Left lung (tissue), 10 donors: ENCODE results near the gene LTBP2. TPM values are rescaled to one million over a fixed set of nuclear protein-coding genes. Genes with fewer than 3 reads are reported as not detected.

ENCODE experiments used
- ATAC-seq: fragments of 200-7000 bp; cut with Tn5 transposase; one replicate; pipeline ENCODE4 v1.9.1; 2020; ENCODE audit warnings: moderate library complexity
- DNase-seq, 4 donors: peaks; one replicate each; pipeline ENCODE4 v3.0.0-alpha.2; 2013 to 2020
- H3K27ac ChIP-seq, 2 donors: fragments of 200-600 bp; sonication (generic) in 1 of 2; one replicate each; pipeline versions ENCODE4 v1.5.0 to v1.8.0; 2020 to 2021
- H3K27me3 ChIP-seq, 2 donors: fragments of 200-600 bp; sonication (generic) in 1 of 2; one replicate each; pipeline versions ENCODE4 v1.5.0 to v1.8.0; 2020 to 2021
- H3K36me3 ChIP-seq, 2 donors: fragments of 200-600 bp; sonication (generic) in 1 of 2; one replicate each; pipeline versions ENCODE4 v1.5.0 to v1.8.0; 2020 to 2021
- H3K4me1 ChIP-seq, 2 donors: fragments of 200-600 bp; one replicate each; pipeline ENCODE4 v1.8.0; 2021
- H3K4me3 ChIP-seq, 2 donors: fragments of 200-600 bp; sonication (generic) in 1 of 2; one replicate each; pipeline versions ENCODE4 v1.5.0 to v1.8.0; 2020 to 2021; ENCODE audit warnings: mild to moderate bottlenecking in 1 of 2
- H3K9me3 ChIP-seq, 2 donors: fragments of 200-600 bp; sonication (generic) in 1 of 2; one replicate each; pipeline versions ENCODE4 v1.5.0 to v1.8.0; 2020 to 2021
- CTCF ChIP-seq, 2 donors: fragments of 200-600 bp; sonication (generic) in 1 of 2; IDR thresholded peaks; one replicate each; pipeline versions ENCODE4 v1.5.0 to v1.8.0; 2021; ENCODE audit warnings: antibody characterized with exemption in 2 of 2
- intact Hi-C, 2 donors: fragments of 100-400 bp; cut with DNase I; formaldehyde crosslinking; loops; one replicate each; pipeline versions ENCODE4 v1.11.2 to v1.14.2; 2022
- polyA plus RNA-seq, 6 donors: library from polyadenylated mRNA; unstranded; fragments of 120-200 nt; gene quantifications; one replicate each; pipeline ENCODE4 v1.2.1, GENCODE V29; 2013; ENCODE audit not compliant: insufficient read length in 6 of 6
- total RNA-seq, 2 donors: library from RNA; stranded (reverse); fragmentation: NEBNext Ultra II Directional; extraction: Animal tissue kit (Norgen Biotek cat#: 25700); gene quantifications; one replicate each; pipeline ENCODE4 v1.2.1, GENCODE V29; 2021
- donor health status: DM: no; HTN: yes; CAD: no.
- donor health status: DM: no; HTN: no; CAD: no.

Gene LTBP2
- total and polyA plus RNA-seq, 8 donors, result 14.0 to 154 (median 19.3) TPM

GRCh38 chr14:74563233-74563585 is 48.8 kb downstream of the LTBP2 start:
- Histone ChIP-seq H3K27me3 (no peaks in the 10 kb centered on the region), H3K4me3 (no peak overlapping the region), H3K9me3 (no peaks in the 10 kb centered on the region), H3K4me1 (peaks cover 3 to 15% of the 10 kb centered on the region in 2 donors), H3K27ac (peak overlapping the region; percentile 23 to 42), H3K36me3 (no peaks in the 10 kb centered on the region)
- ATAC-seq, result peak; percentile 83
- no peak for TF ChIP-seq CTCF (IDR thresholded peaks at IDR 0.05)
- intact Hi-C loops, result no loop called here
- peak in 1 of 4 donors; percentile 75 for DNase-seq

DNA sequence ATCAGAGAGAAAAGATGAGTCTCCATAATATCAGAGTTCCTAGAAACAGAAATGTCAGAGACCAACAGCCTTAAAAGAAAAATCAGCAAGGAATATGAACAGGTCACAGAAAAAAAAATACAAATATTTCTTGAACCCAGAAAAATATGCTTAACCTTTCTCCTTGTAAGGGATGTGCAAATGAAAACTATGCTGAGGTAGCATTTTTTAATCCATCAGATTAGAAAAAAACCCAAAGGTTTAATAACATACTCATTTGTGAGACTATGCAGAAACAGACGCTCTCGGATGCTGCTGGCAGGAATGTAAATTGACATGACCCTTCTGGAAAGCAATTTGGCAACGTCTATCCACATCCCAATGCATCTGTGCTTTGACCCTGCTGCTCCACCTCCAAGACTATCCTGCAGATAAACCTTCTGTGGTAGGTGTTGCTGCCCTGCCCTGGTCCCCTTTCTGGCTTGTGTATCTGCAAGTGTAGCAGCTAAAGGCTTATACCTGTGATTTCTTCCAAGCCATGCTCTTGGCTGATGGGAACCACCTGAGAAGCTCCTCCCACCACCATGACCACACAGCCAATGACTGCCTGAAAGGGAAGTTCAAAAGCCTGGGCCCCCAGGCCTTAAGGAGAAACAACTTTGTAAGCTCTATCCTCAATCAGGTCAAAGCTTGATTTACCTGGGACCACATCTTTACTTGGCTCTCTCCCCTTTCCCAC is 49.4 kb downstream of the LTBP2 start:
- peaks cover 3 to 15% of the 10 kb centered on the region in 2 donors for H3K4me1 ChIP-seq
- peak; percentile 81 for ATAC-seq
- H3K27ac ChIP-seq, result peak overlapping the region; percentile 23 to 42
- intact Hi-C loops, result no loop called here
- H3K36me3 ChIP-seq, result no peaks in the 10 kb centered on the region
- H3K9me3 ChIP-seq, result no peaks in the 10 kb centered on the region
- DNase-seq, result no peak
- no peaks in the 10 kb centered on the region for H3K27me3 ChIP-seq
- no peak for TF ChIP-seq CTCF (IDR thresholded peaks at IDR 0.05)
- H3K4me3 ChIP-seq, result no peak overlapping the region

DNA sequence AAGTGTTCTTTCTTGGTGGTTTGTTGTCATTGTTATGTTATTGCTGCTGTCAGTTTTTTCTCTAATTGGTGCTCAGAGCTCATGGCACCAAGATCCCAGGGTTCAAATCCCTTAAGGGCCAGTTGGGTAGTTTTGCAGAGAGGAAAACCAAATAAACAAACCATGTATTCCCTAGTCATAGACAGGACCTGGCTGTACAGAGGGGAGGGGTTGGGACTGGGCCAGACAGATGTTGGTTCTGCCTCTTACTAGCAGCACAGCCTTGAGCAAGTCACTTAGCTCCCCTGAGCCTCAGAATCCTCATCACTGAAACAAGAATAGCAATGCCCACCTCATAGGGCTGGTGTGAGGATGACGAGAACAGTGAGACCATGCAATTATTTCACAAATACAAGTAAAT is 53.4 kb downstream of the LTBP2 start:
- Histone ChIP-seq H3K4me1 (peaks cover 3 to 18% of the 10 kb centered on the region in 2 donors), H3K9me3 (no peaks in the 10 kb centered on the region), H3K36me3 (no peaks in the 10 kb centered on the region), H3K4me3 (no peak overlapping the region), H3K27me3 (no peaks in the 10 kb centered on the region), H3K27ac (no peak overlapping the region)
- DNase-seq (no peak), ATAC-seq (no peak)
- no peak for TF ChIP-seq CTCF (IDR thresholded peaks at IDR 0.05)
- intact Hi-C loops, result no loop called here

DNA sequence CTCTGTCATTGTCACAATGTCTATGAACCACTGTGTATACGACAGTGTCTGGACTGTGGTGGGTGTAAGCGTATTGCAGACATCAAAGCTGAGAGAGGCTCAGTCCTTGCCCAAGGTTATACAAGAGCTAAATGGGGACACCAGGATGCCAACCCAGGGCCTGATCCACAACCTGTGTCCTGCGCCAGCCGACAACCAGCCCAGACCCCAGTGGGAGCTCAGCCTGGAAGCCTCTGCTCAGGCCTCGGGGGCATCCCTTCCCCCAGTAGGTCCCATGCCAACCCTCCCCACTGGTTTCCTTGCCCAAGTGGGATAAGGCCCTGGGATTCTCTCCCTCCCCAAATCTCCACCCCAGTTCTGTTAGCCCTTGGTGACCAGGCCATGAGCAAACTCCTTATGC is 54.3 kb downstream of the LTBP2 start:
- TF ChIP-seq CTCF (IDR thresholded peaks at IDR 0.05), result no peak
- H3K4me3 ChIP-seq, result no peak overlapping the region
- DNase-seq (no peak), ATAC-seq (no peak)
- intact Hi-C loops, result no loop called here
- no peaks in the 10 kb centered on the region for H3K9me3 ChIP-seq
- H3K27ac ChIP-seq, result no peak overlapping the region
- H3K4me1 ChIP-seq, result peaks cover 3 to 17% of the 10 kb centered on the region in 2 donors
- no peaks in the 10 kb centered on the region for H3K27me3 ChIP-seq
- no peaks in the 10 kb centered on the region for H3K36me3 ChIP-seq

GRCh38 chr14:74555476-74556050 is 56.5 kb downstream of the LTBP2 start:
- no peak for ATAC-seq
- intact Hi-C loops, result no loop called here
- Histone ChIP-seq H3K9me3 (no peaks in the 10 kb centered on the region), H3K27me3 (no peaks in the 10 kb centered on the region), H3K36me3 (no peaks in the 10 kb centered on the region), H3K4me1 (peaks cover 3 to 25% of the 10 kb centered on the region in 2 donors), H3K27ac (no peak overlapping the region), H3K4me3 (no peak overlapping the region)
- no peak for TF ChIP-seq CTCF (IDR thresholded peaks at IDR 0.05)
- DNase-seq, result no peak
